BE2C (cell line): Measurements from ENCODE around the gene TBC1D5.

Experiments used
- DNase-seq: peaks from one replicate; pipeline ENCODE4 v3.0.0-alpha.2; 2020
- H3K27me3 ChIP-seq: fragments of 250-450 bp; sonication (Bioruptor Pico); 2 replicates; pipeline ENCODE4 v1.5.1; 2020; ENCODE audit warnings: mild to moderate bottlenecking
- H3K36me3 ChIP-seq: fragments of 250-450 bp; sonication (Bioruptor Pico); 2 replicates; pipeline ENCODE4 v1.5.1; 2020; ENCODE audit warnings: mild to moderate bottlenecking
- H3K4me1 ChIP-seq: fragments of 250-450 bp; sonication (Bioruptor Pico); 2 replicates; pipeline ENCODE4 v1.5.1; 2020
- H3K4me3 ChIP-seq: 2 replicates; pipeline ENCODE4 v1.5.1; 2011; ENCODE audit warnings: low read depth, low read length
- H3K9me3 ChIP-seq: fragments of 250-450 bp; sonication (Bioruptor Pico); 2 replicates; pipeline ENCODE4 v1.5.1; 2020
- TF ChIP-seq, protein P1 (sequence below): IDR thresholded peaks from 2 replicates; pipeline ENCODE4 v1.5.1; 2012; ENCODE audit warnings: mild to moderate bottlenecking, low read depth, low read length

Gene TBC1D5

DNA sequence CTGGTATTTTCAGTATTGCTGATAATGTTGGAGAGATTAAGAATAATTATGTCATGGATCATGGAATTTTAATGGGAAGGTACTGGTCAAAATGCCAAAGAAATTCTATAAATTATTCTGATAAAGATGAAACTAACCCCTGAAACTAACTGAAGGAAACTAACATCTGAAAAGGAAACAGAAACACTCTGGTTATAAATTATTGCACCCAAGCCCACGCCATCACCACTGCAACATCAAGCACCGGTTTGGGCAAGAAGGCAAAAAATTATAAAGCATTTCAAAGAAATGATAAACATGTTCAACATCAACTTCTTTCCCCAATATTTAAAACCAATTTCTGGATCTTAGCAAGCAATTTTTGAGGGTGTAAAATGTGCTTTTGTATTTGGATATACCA lies 372.5 kb downstream of the TBC1D5 start:
- no peak for DNase-seq
- Histone ChIP-seq H3K4me3 (no peak overlapping the region), H3K36me3 (no peaks in the 10 kb centered on the region), H3K4me1 (no peaks in the 10 kb centered on the region), H3K27me3 (no peaks in the 10 kb centered on the region), H3K9me3 (no peaks in the 10 kb centered on the region)
- TF ChIP-seq, protein P1, sequence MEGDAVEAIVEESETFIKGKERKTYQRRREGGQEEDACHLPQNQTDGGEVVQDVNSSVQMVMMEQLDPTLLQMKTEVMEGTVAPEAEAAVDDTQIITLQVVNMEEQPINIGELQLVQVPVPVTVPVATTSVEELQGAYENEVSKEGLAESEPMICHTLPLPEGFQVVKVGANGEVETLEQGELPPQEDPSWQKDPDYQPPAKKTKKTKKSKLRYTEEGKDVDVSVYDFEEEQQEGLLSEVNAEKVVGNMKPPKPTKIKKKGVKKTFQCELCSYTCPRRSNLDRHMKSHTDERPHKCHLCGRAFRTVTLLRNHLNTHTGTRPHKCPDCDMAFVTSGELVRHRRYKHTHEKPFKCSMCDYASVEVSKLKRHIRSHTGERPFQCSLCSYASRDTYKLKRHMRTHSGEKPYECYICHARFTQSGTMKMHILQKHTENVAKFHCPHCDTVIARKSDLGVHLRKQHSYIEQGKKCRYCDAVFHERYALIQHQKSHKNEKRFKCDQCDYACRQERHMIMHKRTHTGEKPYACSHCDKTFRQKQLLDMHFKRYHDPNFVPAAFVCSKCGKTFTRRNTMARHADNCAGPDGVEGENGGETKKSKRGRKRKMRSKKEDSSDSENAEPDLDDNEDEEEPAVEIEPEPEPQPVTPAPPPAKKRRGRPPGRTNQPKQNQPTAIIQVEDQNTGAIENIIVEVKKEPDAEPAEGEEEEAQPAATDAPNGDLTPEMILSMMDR: no peak

DNA sequence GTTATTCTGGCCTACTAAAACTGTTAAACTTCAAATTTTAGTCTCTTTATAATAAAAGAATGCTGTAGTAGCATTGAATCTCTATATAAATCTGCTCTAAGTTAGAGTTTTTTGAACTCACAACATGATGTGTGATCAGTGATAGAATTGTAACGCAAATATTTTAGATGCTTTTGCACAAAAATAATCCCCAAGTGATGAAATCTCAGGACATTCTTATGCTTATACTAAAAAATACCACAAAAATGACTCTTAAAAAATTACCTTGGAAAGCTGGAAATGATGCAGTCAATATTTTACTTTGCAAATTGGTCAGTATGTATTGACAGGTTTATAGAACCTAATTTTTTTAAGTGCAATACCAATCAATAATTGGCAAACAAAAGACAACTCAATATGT lies 375.3 kb downstream of the TBC1D5 start:
- no peaks in the 10 kb centered on the region for H3K4me1 ChIP-seq
- DNase-seq: no peak

DNA sequence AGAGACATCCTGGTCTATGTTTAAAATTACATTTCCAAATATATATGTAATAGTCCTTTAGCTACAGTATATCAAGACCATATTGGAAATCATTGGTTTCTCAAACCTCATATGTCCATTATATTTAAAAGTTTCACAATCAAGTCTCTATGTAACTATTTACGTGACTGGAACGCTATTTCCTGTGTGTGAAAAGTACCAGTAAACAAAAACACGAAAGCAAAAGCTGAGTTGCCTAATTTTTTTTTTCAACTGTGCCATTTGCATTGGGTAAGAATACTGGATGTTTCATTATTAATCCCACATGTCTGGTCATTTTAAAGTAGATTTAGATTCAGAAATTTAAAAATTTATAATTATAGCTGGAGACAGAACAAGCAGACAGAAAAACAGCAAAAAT lies 381.4 kb downstream of the TBC1D5 start:
- no peaks in the 10 kb centered on the region for H3K27me3 ChIP-seq
- TF ChIP-seq, protein P1: no peak
- no peak for DNase-seq

More for the DNA sequence above, 375.3 kb downstream of the TBC1D5 start:
- H3K36me3 ChIP-seq: no peaks in the 10 kb centered on the region
- H3K9me3 ChIP-seq: no peaks in the 10 kb centered on the region
- no peak overlapping the region for H3K4me3 ChIP-seq
- TF ChIP-seq, protein P1: no peak
- H3K27me3 ChIP-seq: no peaks in the 10 kb centered on the region

DNA sequence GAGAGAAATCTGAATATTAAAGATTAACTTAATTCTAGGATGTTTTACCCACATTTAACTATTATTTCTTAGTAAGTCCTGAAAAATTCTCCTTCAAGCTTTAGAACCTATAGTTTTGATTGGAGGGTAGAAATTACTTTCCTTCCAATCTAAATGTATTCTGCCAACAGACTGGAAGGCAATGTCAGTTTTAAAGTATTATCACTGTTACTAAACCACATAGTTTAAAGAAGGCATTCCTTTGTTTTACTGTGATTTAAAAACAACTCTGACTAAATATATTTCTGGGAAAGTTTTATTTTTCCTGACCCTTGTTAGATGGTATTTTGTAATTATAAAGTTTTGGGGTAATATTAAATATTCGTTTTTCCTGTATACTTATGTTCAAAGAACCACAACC lies 382.5 kb downstream of the TBC1D5 start:
- DNase-seq: no peak
- Histone ChIP-seq H3K36me3 (no peaks in the 10 kb centered on the region), H3K4me3 (no peak overlapping the region), H3K27me3 (no peaks in the 10 kb centered on the region), H3K4me1 (no peaks in the 10 kb centered on the region), H3K9me3 (no peaks in the 10 kb centered on the region)
- TF ChIP-seq, protein P1: no peak

More for the DNA sequence above, 381.4 kb downstream of the TBC1D5 start:
- Histone ChIP-seq H3K4me1 (no peaks in the 10 kb centered on the region), H3K4me3 (no peak overlapping the region), H3K36me3 (no peaks in the 10 kb centered on the region), H3K9me3 (no peaks in the 10 kb centered on the region)

DNA sequence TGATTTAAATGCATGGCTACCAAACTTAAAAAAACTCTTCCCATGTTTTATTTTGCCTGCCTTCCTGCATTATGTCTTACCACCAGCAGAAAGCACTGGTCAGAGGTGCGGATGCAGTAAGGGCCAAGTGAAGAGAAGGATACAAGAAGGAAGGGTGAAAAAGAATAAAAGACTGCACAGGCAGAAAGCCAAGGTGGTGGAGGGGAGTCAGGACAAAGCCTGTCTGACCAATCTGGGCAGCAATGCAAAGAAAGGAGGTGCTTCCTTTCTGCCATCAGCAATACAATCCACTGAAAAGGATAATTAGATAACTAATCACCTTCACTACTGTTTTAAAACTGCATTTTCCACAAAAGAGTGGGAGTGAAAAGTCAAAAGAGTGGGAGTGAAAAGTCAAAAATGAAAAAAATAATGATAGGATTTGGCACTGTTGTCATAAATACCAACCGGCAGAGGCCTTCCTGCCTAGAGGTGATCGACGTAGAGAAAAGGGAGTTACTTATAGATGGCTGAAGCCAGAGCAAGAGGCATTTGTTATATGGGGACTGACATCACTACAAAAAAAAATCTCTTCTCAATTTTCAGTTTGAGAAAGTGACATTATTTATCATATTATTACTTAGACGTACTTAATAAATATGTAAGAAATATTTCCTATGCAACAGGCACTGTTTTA lies 385.3 kb downstream of the TBC1D5 start:
- no peaks in the 10 kb centered on the region for H3K9me3 ChIP-seq
- no peaks in the 10 kb centered on the region for H3K4me1 ChIP-seq
- TF ChIP-seq, protein P1: no peak
- no peaks in the 10 kb centered on the region for H3K27me3 ChIP-seq
- no peak overlapping the region for H3K4me3 ChIP-seq
- DNase-seq: no peak
- no peaks in the 10 kb centered on the region for H3K36me3 ChIP-seq

DNA sequence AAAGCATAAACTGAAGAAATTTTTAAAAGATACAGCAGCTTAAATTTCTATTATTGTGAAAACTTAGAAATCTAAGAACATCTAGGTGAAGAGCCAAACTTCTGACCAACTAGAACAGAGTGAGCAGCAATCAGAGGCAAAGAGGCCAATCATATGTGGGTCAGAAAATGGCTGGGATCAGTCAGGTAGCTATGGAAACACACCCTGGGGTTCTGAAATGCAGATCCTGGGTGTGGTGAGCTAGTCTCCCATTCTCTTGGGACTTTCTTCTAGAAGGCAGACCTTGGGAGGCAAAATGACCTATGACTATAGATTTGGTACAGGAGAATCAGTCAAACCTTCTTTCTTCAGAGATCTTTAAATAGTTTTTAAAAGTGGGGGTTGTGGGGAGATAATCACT lies 385.8 kb downstream of the TBC1D5 start:
- no peaks in the 10 kb centered on the region for H3K27me3 ChIP-seq
- H3K4me1 ChIP-seq: no peaks in the 10 kb centered on the region
- DNase-seq: no peak
- TF ChIP-seq, protein P1: no peak
- no peak overlapping the region for H3K4me3 ChIP-seq
- no peaks in the 10 kb centered on the region for H3K36me3 ChIP-seq
- no peaks in the 10 kb centered on the region for H3K9me3 ChIP-seq
